WTC11 (cell line): Measurements from ENCODE around the gene DBX1. TPM values are rescaled to one million over a fixed set of nuclear protein-coding genes. Genes with fewer than 3 reads are reported as not detected.

Experiments
- ATAC-seq: fragments of 200-7000 bp; cut with Tn5 transposase; 2 replicates; pipeline ENCODE4 v1.10.0; 2021; ENCODE audit warnings: mild to moderate bottlenecking, moderate library complexity
- CTCF ChIA-PET: fragments of 300-600 bp; sonication (Branson Sonifier 250); formaldehyde crosslinking; loops from one replicate; lab custom pipeline; 2021; ENCODE audit warnings: antibody characterized with exemption; lab: Charles Lee
- POLR2A ChIA-PET: fragments of 350-600 bp; sonication (Branson Sonifier 250); formaldehyde crosslinking; loops from one replicate; lab custom pipeline; 2021; ENCODE audit warnings: antibody characterized with exemption; lab: Charles Lee
- DNase-seq: peaks from one replicate; pipeline ENCODE4 v3.0.0; 2021; ENCODE audit warnings: low spot score
- H3K27ac Mint-ChIP-seq: 2 replicates; pipeline ENCODE4 v1.8.0; 2021; ENCODE audit warnings: mixed read lengths
- H3K27me3 Mint-ChIP-seq: 2 replicates; pipeline ENCODE4 v1.8.0; 2021; ENCODE audit warnings: low read depth, mild to moderate bottlenecking, moderate library complexity, mixed read lengths
- H3K36me3 Mint-ChIP-seq: 2 replicates; pipeline ENCODE4 v1.8.0; 2021; ENCODE audit warnings: mixed read lengths
- H3K4me1 Mint-ChIP-seq: 2 replicates; pipeline ENCODE4 v1.8.0; 2022; ENCODE audit warnings: mixed read lengths
- H3K4me3 Mint-ChIP-seq: 2 replicates; pipeline ENCODE4 v1.8.0; 2021; ENCODE audit warnings: mild to moderate bottlenecking, moderate library complexity, mixed read lengths
- H3K9me3 Mint-ChIP-seq: 2 replicates; pipeline ENCODE4 v1.8.0; 2021; ENCODE audit warnings: mixed read lengths
- ELF4 ChIP-seq: sonication (generic); formaldehyde crosslinking; IDR thresholded peaks from 2 replicates; pipeline ENCODE4 v1.8.1; 2022; ENCODE audit warnings: low read depth, mild to moderate bottlenecking, moderate library complexity, missing genetic modification reagents
- EMX1 ChIP-seq: fragments of 250-450 bp; sonication (Bioruptor Pico); IDR thresholded peaks from 2 replicates; pipeline ENCODE4 v1.8.0; 2021; ENCODE audit warnings: mild to moderate bottlenecking
- HMGA2 ChIP-seq: fragments of 250-450 bp; sonication (Bioruptor Pico); IDR thresholded peaks from 2 replicates; pipeline ENCODE4 v1.4.0; 2021; ENCODE audit warnings: mild to moderate bottlenecking, moderate library complexity
- MYBL2 ChIP-seq: sonication (generic); formaldehyde crosslinking; IDR thresholded peaks from 2 replicates; pipeline ENCODE4 v1.8.1; 2023; ENCODE audit warnings: mild to moderate bottlenecking, moderate library complexity, missing genetic modification reagents
- NR1H2 ChIP-seq: sonication (generic); formaldehyde crosslinking; IDR thresholded peaks from 2 replicates; pipeline ENCODE4 v1.9.0; 2021; ENCODE audit warnings: mild to moderate bottlenecking, moderate library complexity, missing genetic modification reagents
- NR2C2 ChIP-seq: sonication (generic); formaldehyde crosslinking; IDR thresholded peaks from 2 replicates; pipeline ENCODE4 v1.8.0; 2022; ENCODE audit warnings: mild to moderate bottlenecking, missing genetic modification reagents
- OVOL2 ChIP-seq: fragments of 250-450 bp; sonication (Bioruptor Pico); IDR thresholded peaks from 2 replicates; pipeline ENCODE4 v1.9.0; 2021; ENCODE audit warnings: mild to moderate bottlenecking, borderline replicate concordance
- RELA ChIP-seq: sonication (generic); formaldehyde crosslinking; IDR thresholded peaks from 2 replicates; pipeline ENCODE4 v1.8.1; 2022; ENCODE audit warnings: missing genetic modification reagents, mild to moderate bottlenecking, borderline replicate concordance
- SP1 ChIP-seq: sonication (generic); formaldehyde crosslinking; conservative IDR thresholded peaks from 2 replicates; pipeline ENCODE4 v1.8.1; 2022; ENCODE audit warnings: missing genetic modification reagents
- ZNF219 ChIP-seq: sonication (generic); formaldehyde crosslinking; IDR thresholded peaks from 2 replicates; pipeline ENCODE4 v1.8.0; 2023; ENCODE audit warnings: missing genetic modification reagents, mild to moderate bottlenecking, borderline replicate concordance
- ZNF671 ChIP-seq: fragments of 250-450 bp; sonication (Bioruptor Pico); IDR thresholded peaks from 2 replicates; pipeline ENCODE4 v1.8.0; 2021; ENCODE audit warnings: mild to moderate bottlenecking
- total RNA-seq: library from RNA; stranded (reverse); gene quantifications from 3 replicates; pipeline ENCODE4 v1.2.3, GENCODE V29; 2021
- TF ChIP-seq, protein P1 (sequence below): fragments of 200-600 bp; IDR thresholded peaks from 2 replicates; pipeline ENCODE4 v1.8.0; 2022; ENCODE audit warnings: antibody characterized with exemption
- TF ChIP-seq, protein P2 (sequence below): sonication (generic); formaldehyde crosslinking; IDR thresholded peaks from 2 replicates; pipeline ENCODE4 v1.8.0; 2023; ENCODE audit warnings: missing genetic modification reagents, mild to moderate bottlenecking, borderline replicate concordance
- TF ChIP-seq, protein P3 (sequence below): sonication (generic); formaldehyde crosslinking; IDR thresholded peaks from 2 replicates; pipeline ENCODE4 v1.8.1; 2022; ENCODE audit warnings: low read depth, mild to moderate bottlenecking, moderate library complexity, missing genetic modification reagents, borderline replicate concordance
- TF ChIP-seq, protein P4 (sequence below): sonication (generic); formaldehyde crosslinking; IDR thresholded peaks from 2 replicates; pipeline ENCODE4 v1.8.0; 2022; ENCODE audit warnings: mild to moderate bottlenecking, missing genetic modification reagents
- TF ChIP-seq, protein P5 (sequence below): fragments of 250-450 bp; sonication (Bioruptor Pico); IDR thresholded peaks from 2 replicates; pipeline ENCODE4 v1.9.0; 2021; ENCODE audit warnings: mild to moderate bottlenecking
- TF ChIP-seq, protein P6 (sequence below): sonication (generic); formaldehyde crosslinking; IDR thresholded peaks from 2 replicates; pipeline ENCODE4 v1.8.1; 2022; ENCODE audit warnings: low read depth, missing genetic modification reagents, borderline replicate concordance

The DBX1 gene
- total RNA-seq, 1 experiment from 2014 or later: 0.24 TPM

DNA sequence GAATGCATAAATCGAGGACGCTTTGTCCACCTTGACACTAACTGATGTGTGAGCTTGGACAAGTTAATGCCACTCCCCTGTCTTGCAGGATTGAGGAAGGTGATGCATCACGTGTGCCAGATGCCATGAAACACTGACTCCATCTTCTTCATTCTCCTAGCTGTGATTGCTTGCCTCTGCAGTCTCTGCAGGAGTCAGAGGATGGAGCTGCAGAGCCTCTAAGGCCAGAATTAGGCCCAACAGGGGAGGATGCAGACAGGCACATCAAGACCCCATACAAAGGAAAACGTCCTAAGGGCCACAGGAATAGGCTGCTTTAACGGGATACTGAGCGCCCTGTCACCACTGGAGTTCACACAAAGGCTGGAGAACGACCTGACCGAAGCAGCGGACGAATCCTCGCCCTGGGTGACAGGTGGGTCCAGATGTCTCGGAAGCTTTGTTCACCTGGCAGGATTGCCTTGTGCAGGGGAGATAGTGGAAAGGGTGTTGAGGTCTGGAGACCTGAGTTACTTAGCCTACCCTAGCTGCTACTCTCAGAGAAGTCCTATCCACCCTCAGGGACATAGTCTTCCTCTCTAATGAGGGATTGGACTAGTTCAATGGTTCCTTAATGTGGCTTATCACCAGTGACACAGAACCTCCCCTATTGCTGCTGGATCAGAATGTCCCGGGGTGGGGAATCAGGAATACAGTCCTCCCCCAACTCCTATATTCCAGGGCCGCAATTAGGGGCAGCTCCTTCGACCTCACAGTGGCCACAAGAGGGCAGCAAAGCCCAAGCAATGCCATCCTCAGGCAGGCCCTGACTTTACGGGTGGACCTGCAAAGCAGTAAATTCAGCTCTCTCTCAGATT, 32.4 kb downstream of the DBX1 start:
- H3K36me3 Mint-ChIP-seq: no peaks in the 10 kb centered on the region
- ATAC-seq: peak; percentile 70
- TF ChIP-seq ZNF219 (CRISPR knock-in tag): no peak
- TF ChIP-seq, protein P1, sequence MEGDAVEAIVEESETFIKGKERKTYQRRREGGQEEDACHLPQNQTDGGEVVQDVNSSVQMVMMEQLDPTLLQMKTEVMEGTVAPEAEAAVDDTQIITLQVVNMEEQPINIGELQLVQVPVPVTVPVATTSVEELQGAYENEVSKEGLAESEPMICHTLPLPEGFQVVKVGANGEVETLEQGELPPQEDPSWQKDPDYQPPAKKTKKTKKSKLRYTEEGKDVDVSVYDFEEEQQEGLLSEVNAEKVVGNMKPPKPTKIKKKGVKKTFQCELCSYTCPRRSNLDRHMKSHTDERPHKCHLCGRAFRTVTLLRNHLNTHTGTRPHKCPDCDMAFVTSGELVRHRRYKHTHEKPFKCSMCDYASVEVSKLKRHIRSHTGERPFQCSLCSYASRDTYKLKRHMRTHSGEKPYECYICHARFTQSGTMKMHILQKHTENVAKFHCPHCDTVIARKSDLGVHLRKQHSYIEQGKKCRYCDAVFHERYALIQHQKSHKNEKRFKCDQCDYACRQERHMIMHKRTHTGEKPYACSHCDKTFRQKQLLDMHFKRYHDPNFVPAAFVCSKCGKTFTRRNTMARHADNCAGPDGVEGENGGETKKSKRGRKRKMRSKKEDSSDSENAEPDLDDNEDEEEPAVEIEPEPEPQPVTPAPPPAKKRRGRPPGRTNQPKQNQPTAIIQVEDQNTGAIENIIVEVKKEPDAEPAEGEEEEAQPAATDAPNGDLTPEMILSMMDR: peak; percentile 86
- TF ChIP-seq, all 79 proteins: peak for 1
- Mint-ChIP-seq H3K9me3 (no peaks in the 10 kb centered on the region), H3K4me1 (peaks cover 10% of the 10 kb centered on the region), H3K4me3 (no peak overlapping the region), H3K27ac (no peak overlapping the region), H3K27me3 (peaks cover 25% of the 10 kb centered on the region)
- ChIA-PET CTCF (interaction anchor here (0.5 to 3.1 kb wide), 97 partner anchors 10 to 627 kb away, joined by 3 to 130 read pairs (median 5); partner anchors contain the start of gene DBX1), POLR2A (interaction anchor here (1.1 kb wide), 1 partner anchor 9 kb away, joined by 3 read pairs; no protein-coding TSS in a partner anchor)
- peak; percentile 90 for DNase-seq

DNA sequence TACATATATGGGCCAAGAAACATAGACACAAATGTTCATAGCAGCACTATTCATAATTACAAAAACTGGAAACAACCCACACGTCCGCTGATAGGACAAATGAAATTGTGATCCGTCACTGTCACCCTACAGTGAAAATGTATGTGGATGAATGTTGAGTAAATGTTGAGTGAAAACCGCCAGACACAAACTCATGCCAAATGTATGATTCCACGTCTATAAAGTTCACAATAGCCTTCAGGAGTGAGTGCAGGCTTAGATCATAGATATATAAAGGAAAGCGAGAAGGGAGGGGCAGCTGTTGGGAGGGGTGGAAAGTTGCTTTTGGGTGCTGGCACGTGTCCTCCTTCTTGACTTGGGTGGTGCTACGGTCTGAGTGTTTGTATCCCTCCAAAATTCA, 33.6 kb downstream of the DBX1 start:
- Mint-ChIP-seq H3K4me1 (peaks cover 1% of the 10 kb centered on the region), H3K27me3 (peaks cover 16% of the 10 kb centered on the region), H3K9me3 (no peaks in the 10 kb centered on the region), H3K27ac (no peak overlapping the region), H3K4me3 (no peak overlapping the region), H3K36me3 (no peaks in the 10 kb centered on the region)
- ATAC-seq (no peak), DNase-seq (no peak)
- TF ChIP-seq MYBL2 (CRISPR knock-in tag) (no peak), HMGA2 (CRISPR knock-in tag) (no peak), SP1 (CRISPR knock-in tag) (no peak), OVOL2 (CRISPR knock-in tag) (no peak)
- TF ChIP-seq, protein P2, sequence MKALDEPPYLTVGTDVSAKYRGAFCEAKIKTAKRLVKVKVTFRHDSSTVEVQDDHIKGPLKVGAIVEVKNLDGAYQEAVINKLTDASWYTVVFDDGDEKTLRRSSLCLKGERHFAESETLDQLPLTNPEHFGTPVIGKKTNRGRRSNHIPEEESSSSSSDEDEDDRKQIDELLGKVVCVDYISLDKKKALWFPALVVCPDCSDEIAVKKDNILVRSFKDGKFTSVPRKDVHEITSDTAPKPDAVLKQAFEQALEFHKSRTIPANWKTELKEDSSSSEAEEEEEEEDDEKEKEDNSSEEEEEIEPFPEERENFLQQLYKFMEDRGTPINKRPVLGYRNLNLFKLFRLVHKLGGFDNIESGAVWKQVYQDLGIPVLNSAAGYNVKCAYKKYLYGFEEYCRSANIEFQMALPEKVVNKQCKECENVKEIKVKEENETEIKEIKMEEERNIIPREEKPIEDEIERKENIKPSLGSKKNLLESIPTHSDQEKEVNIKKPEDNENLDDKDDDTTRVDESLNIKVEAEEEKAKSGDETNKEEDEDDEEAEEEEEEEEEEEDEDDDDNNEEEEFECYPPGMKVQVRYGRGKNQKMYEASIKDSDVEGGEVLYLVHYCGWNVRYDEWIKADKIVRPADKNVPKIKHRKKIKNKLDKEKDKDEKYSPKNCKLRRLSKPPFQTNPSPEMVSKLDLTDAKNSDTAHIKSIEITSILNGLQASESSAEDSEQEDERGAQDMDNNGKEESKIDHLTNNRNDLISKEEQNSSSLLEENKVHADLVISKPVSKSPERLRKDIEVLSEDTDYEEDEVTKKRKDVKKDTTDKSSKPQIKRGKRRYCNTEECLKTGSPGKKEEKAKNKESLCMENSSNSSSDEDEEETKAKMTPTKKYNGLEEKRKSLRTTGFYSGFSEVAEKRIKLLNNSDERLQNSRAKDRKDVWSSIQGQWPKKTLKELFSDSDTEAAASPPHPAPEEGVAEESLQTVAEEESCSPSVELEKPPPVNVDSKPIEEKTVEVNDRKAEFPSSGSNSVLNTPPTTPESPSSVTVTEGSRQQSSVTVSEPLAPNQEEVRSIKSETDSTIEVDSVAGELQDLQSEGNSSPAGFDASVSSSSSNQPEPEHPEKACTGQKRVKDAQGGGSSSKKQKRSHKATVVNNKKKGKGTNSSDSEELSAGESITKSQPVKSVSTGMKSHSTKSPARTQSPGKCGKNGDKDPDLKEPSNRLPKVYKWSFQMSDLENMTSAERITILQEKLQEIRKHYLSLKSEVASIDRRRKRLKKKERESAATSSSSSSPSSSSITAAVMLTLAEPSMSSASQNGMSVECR (CRISPR knock-in tag): no peak
- TF ChIP-seq, protein P3, sequence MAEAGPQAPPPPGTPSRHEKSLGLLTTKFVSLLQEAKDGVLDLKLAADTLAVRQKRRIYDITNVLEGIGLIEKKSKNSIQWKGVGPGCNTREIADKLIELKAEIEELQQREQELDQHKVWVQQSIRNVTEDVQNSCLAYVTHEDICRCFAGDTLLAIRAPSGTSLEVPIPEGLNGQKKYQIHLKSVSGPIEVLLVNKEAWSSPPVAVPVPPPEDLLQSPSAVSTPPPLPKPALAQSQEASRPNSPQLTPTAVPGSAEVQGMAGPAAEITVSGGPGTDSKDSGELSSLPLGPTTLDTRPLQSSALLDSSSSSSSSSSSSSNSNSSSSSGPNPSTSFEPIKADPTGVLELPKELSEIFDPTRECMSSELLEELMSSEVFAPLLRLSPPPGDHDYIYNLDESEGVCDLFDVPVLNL (CRISPR knock-in tag): no peak
- ChIA-PET CTCF (interaction anchor here (0.5 to 3.1 kb wide), 7 partner anchors 9 to 227 kb away, joined by 3 to 36 read pairs (median 20); no protein-coding TSS in a partner anchor), POLR2A (no interaction called here)

DNA sequence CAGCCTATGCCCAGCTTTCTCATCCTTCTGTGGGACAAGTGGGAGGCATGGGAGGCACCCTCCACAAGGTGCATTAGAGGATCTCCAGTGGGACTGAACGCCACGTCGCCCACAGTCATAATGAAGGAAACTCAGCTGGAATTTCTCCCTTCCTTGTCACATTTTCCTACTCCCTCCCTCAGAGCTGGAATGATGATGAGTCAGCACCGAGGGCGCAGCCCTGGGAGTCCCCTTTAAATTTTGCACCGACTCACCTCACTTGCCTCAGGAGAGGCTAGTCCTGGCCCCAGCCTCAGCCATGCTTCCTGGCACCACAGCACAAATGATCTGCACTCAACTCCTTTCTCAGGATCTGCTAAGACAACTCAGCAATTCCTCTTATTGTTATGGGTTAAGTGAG, 34.3 kb downstream of the DBX1 start:
- no peaks in the 10 kb centered on the region for H3K36me3 Mint-ChIP-seq
- DNase-seq: no peak
- ChIA-PET POLR2A (no interaction called here), CTCF (interaction anchor here (1.4 to 3.1 kb wide), 2 partner anchors 38 to 228 kb away, joined by 6 to 33 read pairs; no protein-coding TSS in a partner anchor)
- 0 out of 2 replicates have a peak overlapping the region, but pooled peaks have one; percentile 11 for H3K27ac Mint-ChIP-seq
- no peak overlapping the region for H3K4me3 Mint-ChIP-seq
- H3K9me3 Mint-ChIP-seq: no peaks in the 10 kb centered on the region
- peaks cover 10% of the 10 kb centered on the region for H3K27me3 Mint-ChIP-seq
- no peaks in the 10 kb centered on the region; the same call in 1 of the 2 replicates for H3K4me1 Mint-ChIP-seq
- ATAC-seq: no peak
- TF ChIP-seq OVOL2 (CRISPR knock-in tag) (no peak), EMX1 (CRISPR knock-in tag) (no peak), RELA (CRISPR knock-in tag) (no peak), ELF4 (no peak), ZNF671 (CRISPR knock-in tag) (no peak), NR1H2 (CRISPR knock-in tag) (no peak), NR2C2 (CRISPR knock-in tag) (no peak)
- TF ChIP-seq, protein P4, sequence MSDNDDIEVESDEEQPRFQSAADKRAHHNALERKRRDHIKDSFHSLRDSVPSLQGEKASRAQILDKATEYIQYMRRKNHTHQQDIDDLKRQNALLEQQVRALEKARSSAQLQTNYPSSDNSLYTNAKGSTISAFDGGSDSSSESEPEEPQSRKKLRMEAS (CRISPR knock-in tag): no peak
- TF ChIP-seq, protein P5, sequence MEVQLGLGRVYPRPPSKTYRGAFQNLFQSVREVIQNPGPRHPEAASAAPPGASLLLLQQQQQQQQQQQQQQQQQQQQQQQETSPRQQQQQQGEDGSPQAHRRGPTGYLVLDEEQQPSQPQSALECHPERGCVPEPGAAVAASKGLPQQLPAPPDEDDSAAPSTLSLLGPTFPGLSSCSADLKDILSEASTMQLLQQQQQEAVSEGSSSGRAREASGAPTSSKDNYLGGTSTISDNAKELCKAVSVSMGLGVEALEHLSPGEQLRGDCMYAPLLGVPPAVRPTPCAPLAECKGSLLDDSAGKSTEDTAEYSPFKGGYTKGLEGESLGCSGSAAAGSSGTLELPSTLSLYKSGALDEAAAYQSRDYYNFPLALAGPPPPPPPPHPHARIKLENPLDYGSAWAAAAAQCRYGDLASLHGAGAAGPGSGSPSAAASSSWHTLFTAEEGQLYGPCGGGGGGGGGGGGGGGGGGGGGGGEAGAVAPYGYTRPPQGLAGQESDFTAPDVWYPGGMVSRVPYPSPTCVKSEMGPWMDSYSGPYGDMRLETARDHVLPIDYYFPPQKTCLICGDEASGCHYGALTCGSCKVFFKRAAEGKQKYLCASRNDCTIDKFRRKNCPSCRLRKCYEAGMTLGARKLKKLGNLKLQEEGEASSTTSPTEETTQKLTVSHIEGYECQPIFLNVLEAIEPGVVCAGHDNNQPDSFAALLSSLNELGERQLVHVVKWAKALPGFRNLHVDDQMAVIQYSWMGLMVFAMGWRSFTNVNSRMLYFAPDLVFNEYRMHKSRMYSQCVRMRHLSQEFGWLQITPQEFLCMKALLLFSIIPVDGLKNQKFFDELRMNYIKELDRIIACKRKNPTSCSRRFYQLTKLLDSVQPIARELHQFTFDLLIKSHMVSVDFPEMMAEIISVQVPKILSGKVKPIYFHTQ (CRISPR knock-in tag): no peak
- TF ChIP-seq, protein P6, sequence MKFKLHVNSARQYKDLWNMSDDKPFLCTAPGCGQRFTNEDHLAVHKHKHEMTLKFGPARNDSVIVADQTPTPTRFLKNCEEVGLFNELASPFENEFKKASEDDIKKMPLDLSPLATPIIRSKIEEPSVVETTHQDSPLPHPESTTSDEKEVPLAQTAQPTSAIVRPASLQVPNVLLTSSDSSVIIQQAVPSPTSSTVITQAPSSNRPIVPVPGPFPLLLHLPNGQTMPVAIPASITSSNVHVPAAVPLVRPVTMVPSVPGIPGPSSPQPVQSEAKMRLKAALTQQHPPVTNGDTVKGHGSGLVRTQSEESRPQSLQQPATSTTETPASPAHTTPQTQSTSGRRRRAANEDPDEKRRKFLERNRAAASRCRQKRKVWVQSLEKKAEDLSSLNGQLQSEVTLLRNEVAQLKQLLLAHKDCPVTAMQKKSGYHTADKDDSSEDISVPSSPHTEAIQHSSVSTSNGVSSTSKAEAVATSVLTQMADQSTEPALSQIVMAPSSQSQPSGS (CRISPR knock-in tag): no peak
